Retinal pigment epithelial cell (primary cell): Measurements from ENCODE around the gene AKAP11.
"Not testable (repeated sequence)": the region's sequence is repeated elsewhere in the genome, so short reads cannot be mapped to it uniquely, and the experiment has no call there.

Experiments used
- DNase-seq: peaks from one replicate; pipeline ENCODE4 v3.0.0-alpha.2; 2010; ENCODE audit warnings: low read depth
- H3K4me3 ChIP-seq: 2 replicates; pipeline ENCODE4 v1.5.1; 2011; ENCODE audit warnings: mild to moderate bottlenecking, low read length, control low read depth, moderate library complexity
- TF ChIP-seq, protein P1 (sequence below): conservative IDR thresholded peaks from 2 replicates; pipeline ENCODE4 v1.5.1; 2011; ENCODE audit warnings: low read depth, low read length, control low read depth, inconsistent platforms

Gene AKAP11, protein sequence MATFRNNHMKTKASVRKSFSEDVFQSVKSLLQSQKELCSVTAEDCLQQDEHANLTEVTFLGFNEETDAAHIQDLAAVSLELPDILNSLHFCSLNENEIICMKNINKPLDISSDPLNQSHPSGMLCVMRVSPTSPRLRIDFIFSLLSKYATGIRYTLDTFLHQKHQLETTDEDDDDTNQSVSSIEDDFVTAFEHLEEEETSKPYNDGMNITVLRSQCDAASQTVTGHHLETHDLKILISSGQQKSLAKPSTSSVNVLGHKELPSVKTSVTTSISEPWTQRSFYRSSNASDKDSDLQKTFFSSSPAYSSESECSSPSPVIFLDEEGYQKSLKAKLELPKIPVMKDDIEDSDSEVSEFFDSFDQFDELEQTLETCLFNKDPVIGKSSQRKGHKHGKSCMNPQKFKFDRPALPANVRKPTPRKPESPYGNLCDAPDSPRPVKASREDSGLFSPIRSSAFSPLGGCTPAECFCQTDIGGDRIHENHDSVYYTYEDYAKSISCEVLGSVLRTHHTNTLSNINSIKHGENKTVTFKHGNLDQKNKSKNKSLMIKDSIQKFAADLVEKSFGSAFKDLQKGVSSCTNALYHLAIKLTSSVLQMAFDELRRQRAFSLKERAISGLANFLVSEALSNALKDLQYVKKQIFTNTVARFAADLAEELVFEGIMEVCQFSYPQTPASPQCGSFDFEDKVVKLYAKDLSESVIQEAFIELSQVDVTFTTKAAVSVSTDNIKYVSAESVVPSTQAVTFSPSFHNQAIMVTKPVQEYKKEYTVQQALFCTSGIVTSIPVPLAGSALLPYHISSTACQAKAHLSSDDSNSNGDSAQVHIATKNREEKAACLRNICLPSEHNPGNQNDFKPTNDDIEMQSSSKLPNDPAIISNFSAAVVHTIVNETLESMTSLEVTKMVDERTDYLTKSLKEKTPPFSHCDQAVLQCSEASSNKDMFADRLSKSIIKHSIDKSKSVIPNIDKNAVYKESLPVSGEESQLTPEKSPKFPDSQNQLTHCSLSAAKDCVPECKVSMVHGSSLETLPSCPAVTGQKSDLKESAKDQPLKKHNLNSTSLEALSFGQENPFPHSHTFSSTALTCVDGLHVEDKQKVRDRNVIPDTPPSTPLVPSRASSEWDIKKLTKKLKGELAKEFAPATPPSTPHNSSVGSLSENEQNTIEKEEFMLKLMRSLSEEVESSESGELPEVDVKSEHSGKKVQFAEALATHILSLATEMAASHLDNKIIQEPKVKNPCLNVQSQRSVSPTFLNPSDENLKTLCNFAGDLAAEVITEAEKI (N-terminal part only)

DNA sequence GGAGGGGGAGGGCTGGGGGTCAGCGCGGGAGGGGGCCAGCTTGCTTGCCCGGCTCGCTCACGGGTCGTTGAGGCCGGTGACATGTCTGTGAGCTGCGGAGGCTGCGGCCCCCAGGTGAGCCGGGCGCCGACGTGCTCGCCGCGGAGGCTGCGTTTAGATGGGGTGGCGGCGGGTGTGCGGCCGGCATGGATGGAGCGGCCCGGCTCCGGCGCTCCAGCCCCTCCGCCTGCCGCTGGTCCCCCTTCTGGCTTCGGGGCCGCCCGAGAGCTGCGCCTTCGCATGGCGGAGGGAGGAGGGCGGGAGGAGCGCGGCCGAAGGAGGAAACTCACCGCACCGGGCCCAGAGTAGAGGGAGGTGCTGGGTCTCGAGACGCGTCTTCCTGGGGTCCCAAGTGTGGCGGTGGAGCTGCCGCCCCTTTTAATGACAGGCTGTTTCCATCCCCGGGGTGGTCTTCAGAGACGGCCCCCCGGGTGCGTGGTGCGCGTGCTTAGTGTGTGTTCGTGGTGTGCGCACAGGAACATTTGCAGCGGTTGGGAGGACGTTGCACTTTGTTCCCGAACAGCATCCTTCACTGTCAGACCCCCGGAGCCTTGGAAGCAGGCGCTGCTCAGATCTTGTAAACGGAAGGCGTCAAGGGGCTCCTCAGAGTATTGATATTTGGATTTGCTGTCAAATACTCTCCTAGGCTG, at the start of gene AKAP11:
AKAP11 (plus strand) TSS at position 38 of the 689 bp plus-strand sequence. CDS start 14,197 bp downstream, outside the sequence.
- no peak for DNase-seq
- TF ChIP-seq, protein P1, sequence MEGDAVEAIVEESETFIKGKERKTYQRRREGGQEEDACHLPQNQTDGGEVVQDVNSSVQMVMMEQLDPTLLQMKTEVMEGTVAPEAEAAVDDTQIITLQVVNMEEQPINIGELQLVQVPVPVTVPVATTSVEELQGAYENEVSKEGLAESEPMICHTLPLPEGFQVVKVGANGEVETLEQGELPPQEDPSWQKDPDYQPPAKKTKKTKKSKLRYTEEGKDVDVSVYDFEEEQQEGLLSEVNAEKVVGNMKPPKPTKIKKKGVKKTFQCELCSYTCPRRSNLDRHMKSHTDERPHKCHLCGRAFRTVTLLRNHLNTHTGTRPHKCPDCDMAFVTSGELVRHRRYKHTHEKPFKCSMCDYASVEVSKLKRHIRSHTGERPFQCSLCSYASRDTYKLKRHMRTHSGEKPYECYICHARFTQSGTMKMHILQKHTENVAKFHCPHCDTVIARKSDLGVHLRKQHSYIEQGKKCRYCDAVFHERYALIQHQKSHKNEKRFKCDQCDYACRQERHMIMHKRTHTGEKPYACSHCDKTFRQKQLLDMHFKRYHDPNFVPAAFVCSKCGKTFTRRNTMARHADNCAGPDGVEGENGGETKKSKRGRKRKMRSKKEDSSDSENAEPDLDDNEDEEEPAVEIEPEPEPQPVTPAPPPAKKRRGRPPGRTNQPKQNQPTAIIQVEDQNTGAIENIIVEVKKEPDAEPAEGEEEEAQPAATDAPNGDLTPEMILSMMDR: no peak
- H3K4me3 ChIP-seq: peak within 1 kb of the TSS; percentile 83

DNA sequence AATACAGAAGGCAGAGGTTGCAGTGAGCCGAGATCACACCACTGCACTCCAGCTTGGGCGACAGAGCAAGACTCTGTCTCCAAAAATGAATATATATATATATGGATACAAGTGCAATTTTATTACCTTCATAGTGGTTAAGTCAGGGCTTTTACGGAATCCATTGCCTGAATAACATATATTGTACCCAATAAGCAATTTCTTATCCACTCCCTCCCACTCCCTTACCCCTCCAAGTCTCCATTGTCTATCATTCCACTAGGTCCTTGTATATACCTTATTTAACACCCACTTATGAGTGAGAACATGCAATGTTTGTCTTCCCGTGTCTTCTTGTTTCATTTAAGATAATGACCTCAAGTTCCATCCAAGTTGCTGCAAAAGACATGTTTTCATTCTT, 48.3 kb upstream of the AKAP11 start:
- no peak for DNase-seq
- TF ChIP-seq, protein P1: no peak
- no peak overlapping the region for H3K4me3 ChIP-seq

DNA sequence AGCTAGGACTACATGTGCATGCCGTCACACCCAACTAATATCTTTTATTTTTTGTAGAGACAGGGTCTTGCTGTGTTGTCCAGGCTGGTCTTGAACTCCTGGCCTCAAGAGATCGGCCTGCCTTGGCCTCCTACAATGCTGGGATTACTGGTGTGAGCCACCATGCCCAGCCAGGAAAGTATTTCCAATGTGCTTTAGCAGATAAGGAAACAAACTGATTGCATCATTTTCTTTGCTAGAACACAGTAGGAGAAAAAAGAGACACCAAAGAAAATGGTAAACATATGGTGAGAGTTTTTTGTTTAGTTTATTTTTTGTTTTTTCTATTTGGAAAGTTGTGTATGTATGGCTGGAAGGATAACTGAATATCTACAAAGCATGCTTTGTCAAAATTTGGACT, 46.9 kb upstream of the AKAP11 start:
- TF ChIP-seq, protein P1: no peak
- no peak for DNase-seq
- no peak overlapping the region for H3K4me3 ChIP-seq

DNA sequence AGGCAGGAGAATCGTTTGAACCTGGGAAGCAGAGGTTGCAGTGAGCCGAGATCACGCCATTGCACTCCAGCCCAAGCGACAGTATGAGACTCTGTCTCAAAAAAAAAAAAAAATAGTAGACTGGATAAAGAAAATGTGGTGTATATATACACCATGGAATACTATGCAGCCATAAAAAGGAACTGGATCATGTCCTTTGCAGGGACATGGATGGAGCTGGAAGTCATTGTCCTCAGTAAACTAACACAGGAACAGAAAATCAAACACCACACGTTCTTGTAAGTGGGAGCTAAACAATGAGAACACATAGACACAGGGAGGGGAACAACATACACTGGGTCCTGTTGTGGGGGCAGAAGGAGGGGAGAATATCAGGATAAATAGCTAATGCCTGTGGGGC, 45.2 kb upstream of the AKAP11 start:
- H3K4me3 ChIP-seq, DNase-seq: not testable (repeated sequence)

DNA sequence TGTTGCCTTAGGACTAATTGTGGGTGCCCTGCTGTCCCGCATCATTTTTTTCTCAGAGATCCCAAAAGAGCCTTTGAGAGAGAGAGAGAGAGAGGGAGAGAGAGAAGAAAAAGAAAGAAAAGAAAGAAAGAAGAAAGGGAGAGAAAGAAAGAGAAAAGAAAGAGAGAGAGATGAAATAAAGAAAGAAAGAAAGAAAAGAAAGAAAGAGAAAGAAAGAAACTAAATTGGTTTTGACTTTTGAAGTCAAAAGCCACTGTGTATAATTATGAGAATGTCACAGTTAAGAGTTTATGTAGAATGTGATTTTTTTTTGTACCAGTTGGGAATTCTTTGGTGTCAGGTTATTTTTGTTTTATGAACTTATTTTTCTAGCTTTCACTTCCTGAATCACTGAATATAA, 43.4 kb upstream of the AKAP11 start:
- TF ChIP-seq, protein P1: no peak

DNA sequence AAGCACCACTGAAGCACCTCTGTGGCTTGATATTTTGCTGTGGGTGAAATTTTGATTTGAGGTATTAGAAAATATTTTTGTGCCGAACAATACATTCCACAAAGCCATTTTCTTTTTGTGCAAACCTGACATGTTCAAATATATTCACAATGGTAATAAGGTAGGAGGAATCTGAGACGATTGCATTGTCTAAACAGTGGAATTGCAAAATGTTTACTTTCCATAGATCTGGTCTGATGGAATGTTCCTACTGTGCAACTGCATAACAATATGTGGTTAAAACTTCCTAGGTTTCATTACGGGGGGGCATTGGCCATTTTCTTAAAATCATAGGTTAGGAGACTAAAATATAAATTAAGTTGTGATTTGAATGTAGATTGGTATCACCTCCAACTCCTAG, 42.7 kb upstream of the AKAP11 start:
- TF ChIP-seq, protein P1: no peak
- no peak for DNase-seq
- no peak overlapping the region for H3K4me3 ChIP-seq

More for the DNA sequence above, 43.4 kb upstream of the AKAP11 start:
- H3K4me3 ChIP-seq: no peak overlapping the region
- no peak for DNase-seq
